ENCODE data around the gene FAM171A1.

DNA sequence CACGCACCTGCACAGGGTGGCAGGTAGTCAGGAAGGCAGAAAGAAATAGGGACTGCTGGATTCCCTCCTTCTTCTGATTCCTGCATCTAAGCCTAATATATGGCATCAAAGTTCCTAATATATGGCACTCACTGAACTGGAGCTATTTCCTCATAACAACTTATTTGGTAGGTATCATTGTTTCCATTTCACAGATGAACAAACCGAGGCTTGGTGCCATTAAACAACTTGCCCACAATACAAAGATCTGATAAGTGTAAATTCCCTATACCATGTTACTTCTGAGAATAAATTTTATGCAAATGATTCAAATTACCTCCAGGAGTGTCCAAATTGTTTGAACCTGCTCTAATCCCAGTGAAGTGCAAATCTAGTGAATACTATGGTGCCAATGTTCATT is 2.1 kb upstream of the FAM171A1 start:
- TF ChIP-seq, protein P1, sequence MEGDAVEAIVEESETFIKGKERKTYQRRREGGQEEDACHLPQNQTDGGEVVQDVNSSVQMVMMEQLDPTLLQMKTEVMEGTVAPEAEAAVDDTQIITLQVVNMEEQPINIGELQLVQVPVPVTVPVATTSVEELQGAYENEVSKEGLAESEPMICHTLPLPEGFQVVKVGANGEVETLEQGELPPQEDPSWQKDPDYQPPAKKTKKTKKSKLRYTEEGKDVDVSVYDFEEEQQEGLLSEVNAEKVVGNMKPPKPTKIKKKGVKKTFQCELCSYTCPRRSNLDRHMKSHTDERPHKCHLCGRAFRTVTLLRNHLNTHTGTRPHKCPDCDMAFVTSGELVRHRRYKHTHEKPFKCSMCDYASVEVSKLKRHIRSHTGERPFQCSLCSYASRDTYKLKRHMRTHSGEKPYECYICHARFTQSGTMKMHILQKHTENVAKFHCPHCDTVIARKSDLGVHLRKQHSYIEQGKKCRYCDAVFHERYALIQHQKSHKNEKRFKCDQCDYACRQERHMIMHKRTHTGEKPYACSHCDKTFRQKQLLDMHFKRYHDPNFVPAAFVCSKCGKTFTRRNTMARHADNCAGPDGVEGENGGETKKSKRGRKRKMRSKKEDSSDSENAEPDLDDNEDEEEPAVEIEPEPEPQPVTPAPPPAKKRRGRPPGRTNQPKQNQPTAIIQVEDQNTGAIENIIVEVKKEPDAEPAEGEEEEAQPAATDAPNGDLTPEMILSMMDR (IDR thresholded peaks at IDR 0.05), result no peak
- no peak for TF ChIP-seq ZFX (IDR thresholded peaks at IDR 0.05; ENCODE audit: borderline replicate concordance)
